Esophagus mucosa (tissue), 1 donor: Measurements from ENCODE around the gene GALNT14. TPM values are rescaled to one million over a fixed set of nuclear protein-coding genes. Genes with fewer than 3 reads are reported as not detected.

ENCODE experiments used
- ATAC-seq: fragments of 200-7000 bp; cut with Tn5 transposase; one replicate; pipeline ENCODE4 v1.9.1; 2020
- total RNA-seq: library from RNA; stranded (reverse); gene quantifications from one replicate; pipeline ENCODE4 v1.2.4, GENCODE V29; 2023
- donor health status: DM: yes; HTN: yes; CAD: no.

The GALNT14 gene
- total RNA-seq, 1 donor from 2014 or later, result 26.7 TPM

DNA sequence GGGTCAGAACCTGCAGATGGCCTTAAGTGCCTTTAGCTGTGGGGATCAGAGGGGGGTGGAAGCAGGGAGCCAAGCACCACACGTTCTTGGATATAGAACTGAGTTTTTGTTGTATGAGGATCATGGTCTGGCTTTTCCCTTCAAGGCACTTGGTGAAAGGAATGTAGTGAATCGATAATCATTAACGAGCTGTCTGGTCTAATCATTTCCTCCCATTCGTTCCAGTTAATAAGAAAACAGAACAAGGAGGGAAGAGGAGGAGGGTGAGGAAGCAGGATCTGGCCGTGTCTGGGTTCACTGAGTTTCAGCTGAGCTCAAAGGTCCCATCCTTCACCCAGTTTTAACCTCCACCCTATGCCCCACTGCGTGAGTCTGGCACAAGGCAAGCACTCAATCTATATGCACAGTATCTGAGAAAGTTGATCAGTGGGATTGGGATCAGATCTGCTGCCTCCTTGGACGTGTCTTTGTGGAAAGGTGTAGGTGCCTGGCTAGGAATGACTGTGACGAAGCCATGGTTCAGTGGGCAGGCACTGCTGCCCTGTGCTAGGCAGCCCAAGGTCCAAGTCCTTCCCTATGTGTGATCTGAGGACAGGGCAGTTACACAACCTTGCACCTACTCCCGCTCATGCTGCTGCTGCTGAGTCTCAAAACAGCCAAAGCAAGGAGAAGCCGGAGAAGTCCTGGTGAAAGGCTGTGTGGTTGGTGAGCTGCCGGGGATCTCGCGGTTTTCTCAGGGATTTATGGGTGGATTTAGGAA is 54.8 kb downstream of the GALNT14 start:
- ATAC-seq, result no peak

DNA sequence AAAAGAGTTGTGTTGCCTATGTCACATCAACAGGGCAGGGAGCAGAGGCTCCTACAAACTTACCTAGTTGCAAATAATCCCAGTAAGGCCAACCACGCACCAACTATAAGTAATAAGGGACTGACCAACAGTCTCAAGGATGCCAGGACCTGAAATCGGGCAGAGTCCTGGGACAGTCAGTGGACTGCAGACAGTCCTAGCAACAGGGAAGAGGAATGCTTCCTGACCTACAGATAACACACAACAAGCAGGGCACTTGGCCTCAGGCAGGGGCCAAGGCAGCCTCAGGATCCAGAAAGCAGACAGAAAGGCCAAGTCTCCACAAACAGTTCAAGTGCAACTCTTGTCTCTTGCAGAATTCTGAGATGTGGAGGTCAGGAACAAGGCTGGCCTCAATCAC is 56.2 kb downstream of the GALNT14 start:
- ATAC-seq, result no peak

DNA sequence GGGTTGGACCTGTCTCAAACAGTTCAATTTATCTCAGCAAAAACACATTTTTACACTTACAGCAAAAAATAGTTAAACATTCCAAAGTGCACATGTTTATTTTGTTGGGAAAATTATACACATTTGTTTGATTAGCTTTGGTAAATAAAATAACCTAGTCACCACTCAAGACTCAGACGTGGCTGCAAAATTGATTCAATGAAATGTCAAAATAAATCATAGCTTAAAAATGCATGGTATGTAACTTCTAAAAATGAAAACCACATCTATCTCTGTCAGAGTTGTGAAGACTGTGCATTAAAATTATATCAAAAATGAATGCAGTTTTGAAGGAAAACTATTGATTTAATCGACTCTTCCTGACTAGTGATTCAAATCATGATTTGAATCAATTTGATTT is 56.7 kb downstream of the GALNT14 start:
- no peak for ATAC-seq

DNA sequence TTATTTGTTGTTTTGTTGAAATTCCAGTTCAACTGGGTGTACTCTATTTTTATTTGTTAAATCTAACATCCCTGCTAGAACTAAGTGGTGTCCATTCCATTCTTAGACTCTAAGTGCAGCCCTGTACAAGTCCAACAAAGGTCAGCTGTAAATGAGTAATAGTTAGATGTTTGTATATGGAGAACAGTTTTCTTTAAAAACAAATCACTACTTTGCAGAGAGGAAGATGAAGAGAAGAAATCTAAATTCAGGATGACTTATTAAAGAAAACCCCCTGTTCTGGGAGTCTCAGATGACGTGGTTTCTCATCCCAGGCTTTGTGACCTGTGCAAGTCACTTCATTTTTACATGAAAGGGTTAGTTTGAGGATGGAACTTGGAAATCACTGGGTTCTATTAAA is 57.9 kb downstream of the GALNT14 start:
- no peak for ATAC-seq

DNA sequence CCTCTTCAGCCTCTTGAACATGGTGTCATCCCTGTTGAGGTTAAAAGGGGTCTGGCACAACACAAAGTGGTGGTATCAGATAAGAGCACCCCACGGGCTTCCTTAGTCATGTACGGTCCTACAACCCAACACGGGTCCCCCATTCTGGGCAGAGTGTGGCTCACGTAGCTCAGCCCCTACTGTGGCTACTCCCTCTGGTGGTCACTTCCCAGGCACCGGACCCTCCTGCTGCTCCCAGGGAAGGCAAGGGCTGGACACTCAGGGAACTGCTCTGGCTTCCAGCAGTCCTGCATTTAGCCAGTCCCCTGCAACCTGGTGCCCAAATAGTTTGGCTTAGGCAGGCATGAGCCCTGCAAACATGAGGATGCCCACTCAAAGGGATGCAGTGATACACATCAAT is 58.6 kb downstream of the GALNT14 start:
- ATAC-seq, result no peak

DNA sequence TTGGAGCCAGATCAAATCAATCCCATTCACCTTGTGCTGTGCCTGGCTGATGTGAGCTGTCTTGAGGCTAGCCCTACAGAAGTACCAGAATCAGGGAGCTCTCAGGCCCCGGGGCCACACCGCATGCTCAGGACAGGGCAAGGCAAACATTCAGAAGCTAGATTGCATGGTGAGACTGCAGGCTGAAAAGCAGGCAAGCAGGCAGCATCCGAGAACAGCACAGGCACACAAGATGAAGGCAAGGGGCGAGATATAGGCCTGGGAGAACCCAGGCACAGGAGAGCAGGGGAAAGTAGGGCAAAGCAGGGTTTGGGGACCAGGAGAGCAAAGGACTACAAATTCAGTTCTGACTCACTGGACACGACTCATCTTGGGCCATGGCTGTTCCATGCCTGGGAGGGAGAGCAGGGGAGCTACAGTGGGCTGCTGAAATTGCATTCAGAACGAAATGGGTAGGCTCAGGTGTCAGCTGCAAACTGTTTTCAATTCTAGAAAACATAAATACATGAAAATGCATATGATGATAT is 59.6 kb downstream of the GALNT14 start:
- ATAC-seq, result peak; percentile 25

DNA sequence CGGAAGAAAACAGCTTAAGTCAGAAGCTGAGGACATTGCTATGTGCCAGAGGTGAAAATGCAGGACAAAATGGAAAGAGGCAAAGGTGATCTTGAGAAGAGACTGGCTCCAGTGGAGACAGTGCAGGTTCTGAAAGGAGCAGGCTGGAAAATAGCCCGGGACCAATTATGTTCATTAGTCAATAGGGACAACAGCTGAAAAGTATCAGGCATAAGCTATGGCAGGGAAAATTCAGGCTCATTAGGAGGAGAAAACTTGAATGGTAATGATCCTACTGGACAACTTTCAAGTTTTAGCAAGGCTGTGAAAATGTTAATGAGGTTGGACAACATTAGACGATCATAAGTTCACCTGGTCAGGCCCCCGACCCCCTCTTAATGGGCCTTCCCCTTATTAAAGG is 60.2 kb downstream of the GALNT14 start:
- ATAC-seq, result no peak

DNA sequence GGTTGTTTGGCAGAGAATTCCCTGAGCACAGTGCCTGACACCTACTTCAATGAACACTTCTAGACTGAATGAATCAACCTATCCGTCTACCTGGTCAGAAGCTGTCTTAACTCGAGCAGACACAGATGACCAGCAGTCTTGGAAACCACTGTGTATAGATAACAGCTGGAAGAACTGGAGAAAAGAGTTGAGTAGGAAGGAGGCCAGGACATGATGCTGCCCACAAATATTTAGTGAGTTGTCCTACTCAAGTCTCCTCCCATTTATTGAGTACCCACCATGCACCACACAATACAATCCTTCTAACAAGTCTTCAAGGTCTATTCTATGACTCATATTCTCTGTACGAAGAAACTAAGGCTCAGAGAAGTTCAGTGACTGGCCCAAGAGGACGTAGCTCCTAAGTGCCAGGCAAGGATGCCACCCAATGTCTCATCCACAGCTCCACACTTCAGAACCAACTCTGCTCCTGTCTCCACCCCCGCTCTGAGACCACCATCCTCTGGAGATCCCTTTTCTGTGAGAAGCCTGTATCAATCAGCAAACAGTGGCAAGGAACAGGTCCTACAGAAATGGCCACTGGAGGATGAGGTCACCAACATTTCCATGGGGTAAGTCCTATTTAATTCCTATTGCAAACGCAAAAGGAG is 62.2 kb downstream of the GALNT14 start:
- no peak for ATAC-seq

DNA sequence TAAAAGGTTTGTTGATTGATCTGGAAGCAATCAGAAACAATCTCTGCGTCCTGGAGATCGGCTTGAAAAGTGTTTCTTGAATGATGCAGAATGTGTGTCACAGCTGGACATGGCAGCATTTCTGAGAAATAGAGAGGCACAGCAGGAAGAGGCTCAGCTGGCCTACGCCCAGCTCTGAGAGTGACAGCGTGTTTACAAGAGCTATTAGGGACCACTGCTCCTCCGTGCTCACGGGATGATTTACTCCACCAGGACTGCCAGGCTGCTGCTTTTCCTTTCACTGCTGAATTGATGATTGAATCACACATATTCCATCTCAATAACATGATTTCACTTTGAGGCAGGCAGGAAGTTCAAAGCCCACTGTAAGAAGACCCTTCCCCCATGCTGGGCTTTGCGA is 62.8 kb downstream of the GALNT14 start:
- ATAC-seq, result no peak

DNA sequence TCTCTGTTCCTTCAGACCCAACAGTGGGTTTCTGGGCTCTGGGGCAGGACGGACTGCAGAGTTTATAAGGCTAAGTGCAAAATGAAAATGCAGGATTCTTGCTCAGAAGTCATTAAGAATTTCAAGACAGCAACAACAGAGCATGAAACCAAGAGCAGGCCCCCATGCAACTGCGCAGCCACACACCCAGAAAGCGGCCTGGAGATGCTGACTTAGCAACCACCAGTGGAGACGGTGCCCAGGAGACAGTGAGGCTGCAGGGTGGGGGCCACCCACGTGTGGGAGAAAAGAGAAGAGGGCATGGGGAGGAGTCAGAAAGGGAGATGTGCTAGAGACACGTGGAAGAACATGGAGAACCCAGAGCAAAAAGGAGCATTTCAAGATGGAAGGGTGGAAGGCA is 66.5 kb downstream of the GALNT14 start:
- no peak for ATAC-seq

DNA sequence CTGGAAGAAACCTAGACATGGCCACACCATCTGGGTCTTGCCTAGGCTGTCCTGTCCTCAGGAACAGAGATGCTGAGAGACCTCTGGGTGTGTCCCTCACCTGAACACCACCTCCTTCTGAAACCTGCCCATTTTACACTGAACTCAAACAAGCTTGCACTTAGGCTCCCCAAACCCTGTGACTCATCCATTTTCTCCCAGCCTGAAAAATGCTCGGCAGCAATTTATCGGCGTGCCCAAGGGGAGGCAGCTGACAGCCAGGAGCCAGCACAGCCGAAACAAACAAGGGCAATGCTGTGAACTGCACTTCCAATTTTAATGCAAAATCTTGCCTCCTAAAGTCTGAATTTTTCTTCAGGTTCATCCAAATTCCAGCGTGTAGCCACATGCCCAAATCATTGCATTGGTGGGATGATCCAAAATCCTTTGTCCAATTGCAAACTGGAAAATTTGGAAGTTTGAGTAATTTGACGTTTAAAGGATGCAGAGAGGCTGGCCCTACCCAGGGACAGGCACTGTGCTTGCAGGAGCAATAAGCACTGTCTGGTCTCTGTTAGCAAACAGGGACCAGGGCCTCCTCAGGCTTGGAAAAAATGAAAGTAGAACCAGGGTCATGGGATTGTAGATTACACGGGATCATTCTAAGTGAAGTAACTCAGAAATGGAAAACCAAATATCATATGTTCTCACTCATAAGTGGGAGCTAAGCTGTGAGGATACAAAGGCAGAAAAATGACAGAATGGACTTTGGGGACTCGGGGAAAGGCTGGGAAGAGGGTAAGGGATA is 67.7 kb downstream of the GALNT14 start:
- peak; percentile 70 for ATAC-seq

DNA sequence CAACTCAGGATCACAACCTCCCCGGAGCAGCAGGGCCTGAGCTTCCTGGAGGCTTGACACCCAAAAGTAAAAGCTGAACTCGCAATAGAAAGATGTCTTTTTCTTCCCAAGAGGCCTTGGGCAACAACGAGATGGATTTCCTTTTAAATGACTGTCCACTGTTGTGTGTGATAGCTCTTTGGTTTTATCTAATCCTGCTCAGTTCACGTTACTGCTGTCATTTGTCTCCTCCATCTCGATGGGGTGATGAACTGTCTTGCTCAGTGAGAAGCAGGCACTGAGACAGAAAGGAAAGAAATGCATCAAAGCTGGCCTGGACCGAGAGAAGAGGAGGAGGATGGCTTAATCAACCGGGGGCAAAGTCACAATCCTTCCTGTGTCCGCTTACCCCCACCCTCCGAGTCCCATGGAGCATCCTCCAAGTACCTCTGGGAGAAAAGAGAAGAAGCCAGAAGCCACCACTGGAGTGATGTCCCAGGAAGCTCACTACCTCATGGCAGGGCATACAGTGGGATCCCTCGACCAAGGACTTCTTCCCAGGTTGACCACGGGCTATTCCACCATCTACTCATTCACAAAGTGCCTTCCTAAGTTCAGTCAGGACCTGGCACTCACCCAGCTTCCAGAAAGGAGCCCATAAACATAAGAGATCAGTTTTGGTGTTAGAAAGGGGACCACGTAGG is 68.5 kb downstream of the GALNT14 start:
- ATAC-seq, result no peak

DNA sequence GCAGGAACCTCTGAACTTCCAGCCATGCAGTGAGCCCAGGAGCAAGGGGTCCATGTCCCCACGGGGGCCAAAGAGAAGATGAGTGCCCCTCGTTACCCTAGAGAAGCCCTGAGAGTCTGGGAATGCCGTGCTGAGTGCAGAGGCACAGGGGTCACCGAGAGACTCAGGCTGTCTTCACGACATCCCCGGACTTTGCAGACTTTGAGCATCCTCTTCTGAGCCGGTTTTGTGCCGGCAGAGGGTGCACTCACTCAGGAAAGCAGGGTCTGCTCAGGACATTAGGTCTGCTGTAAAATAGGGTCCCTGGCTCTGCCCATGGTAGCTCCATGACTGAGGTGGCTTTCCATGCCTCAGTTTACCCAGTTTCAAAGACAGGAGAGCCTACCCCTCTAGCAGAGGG is 71.0 kb downstream of the GALNT14 start:
- ATAC-seq, result no peak

DNA sequence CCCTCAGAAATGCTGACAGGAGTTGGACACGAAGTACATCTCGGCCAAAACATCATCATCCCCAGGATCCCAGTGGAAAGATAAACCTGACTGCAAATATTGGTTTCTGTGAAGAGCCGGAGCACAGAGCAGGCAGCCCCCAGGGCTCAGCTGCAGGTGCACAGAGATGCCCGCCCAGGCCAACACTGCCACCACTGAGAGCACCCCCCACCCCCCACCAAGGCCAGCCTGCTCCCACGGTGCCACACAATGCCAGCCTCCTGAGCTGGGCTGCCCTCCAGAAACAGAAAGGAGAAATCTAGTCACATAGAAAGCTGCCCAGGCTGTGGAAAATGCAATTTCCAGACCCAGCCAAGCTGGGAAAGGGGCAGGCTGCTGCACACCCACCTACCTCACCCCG is 71.7 kb downstream of the GALNT14 start:
- no peak for ATAC-seq

DNA sequence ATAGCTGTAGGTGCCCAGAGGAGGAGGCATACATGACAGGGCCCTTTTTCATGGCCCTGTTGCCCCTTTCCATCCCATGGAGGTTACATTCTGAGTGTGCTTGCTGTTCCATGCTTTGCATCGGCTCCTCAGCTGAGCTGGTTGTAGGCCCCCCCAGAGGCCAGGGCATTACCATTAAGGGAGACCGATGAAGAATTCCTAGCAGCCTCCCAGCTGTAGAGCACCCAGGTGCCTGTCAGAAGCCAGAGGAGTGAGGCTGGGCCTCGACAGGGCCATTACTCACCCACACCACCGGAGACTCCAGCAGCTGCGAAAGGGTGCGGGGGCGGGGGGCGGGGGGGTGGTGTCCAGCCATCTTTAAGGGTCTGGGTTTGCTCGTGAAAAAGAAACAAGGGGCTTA is 72.2 kb downstream of the GALNT14 start:
- ATAC-seq, result peak; percentile 6

DNA sequence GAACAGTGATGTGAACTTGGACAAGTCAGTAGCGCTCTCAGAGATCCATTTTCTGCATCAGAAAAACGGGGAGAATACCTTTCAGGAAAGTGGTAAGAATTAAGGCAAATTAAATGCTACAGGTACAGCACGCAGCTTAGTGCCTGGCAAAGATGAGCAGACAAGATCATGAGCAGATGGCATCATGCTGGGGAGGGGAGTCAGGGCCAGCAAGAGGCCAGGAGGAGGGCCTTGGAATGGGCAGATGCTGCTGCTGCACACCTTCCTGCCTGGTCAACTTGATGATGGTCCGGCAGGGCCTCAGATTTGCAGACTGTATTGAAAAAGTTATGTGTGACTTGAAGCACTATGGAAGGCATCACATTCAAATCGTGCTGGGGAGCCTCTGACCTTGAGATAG is 72.9 kb downstream of the GALNT14 start:
- ATAC-seq, result no peak

DNA sequence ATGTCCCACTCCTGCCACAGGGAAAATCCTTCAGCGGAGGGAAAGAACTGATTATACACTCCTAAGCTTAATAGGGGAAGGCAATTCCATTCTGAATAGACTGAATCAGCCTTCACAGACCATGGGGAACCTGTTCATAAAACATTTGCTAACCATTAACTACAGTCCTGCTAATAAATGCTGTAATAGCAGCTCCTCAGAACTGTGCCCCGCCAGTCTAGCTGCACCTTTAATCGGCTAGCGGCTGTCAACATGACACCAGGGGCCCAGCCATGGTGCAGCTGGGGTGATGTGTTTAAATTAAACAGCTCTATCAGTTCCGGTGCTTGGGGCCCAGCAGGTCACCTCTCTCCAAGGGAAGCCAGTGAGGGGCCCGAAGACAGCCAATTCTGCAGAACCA is 77.8 kb downstream of the GALNT14 start:
- no peak for ATAC-seq

DNA sequence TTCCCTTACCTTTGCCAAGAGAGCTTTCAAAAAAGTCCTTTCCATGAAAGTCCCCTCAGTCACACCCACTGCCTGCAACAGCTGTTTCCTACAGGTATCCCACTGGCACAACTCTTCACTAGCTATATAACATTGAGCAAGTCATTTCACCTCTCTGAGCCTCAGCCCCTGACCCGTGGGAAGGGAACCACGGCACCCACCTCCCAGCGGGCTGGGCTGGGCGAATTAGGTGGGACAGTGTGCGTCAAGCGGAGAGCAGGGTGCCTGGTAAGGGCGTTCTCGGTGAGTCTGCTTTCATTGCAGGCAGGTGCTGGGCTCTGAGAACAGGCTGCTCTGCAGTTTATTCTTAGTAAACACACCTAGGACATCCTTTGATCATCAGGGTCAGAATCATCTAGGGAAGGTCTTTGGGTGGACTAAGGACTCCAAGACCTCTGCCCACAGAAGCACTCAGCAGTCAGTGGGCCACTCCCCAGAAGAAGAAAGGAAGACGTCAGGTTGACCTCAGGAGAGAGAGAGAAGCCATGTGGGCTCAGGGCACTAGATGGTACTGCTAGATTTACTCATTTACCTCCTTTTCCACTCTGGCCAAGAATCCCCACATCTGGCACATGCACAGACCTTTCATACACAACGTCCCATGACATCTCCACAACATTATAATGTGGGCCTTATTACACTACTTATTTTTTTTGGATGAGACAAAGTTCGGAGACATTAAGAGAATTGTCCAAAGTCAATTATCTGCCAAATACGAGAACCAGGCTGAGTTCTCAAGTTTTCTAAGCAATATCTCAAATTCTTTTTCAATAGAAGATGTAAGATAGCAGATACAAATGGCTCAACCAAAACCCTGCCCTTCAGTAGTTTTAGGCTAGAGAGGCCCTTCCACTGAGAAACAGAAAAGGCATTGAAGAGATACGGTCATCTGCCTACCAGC is 79.9 kb downstream of the GALNT14 start:
- ATAC-seq, result no peak

DNA sequence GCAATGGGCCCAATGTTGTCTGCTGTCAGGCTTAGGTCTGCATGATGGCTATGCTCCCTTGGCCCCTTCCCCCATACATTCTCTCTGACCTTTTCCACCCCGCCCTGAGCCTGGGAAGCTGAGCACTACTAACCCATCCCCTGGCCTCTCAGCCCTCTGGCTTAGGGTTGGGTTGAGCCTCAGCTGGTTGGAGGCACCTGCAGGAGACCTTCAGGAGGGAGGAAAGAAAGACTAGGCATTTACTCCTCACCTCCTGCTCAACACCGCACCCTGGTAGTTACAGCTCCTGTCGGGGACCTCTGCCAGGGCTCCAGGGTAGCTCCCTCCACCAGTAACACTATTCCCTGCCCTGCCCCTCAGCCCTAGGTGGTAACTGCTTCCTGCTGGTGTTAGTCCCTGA is 80.5 kb downstream of the GALNT14 start:
- no peak for ATAC-seq

DNA sequence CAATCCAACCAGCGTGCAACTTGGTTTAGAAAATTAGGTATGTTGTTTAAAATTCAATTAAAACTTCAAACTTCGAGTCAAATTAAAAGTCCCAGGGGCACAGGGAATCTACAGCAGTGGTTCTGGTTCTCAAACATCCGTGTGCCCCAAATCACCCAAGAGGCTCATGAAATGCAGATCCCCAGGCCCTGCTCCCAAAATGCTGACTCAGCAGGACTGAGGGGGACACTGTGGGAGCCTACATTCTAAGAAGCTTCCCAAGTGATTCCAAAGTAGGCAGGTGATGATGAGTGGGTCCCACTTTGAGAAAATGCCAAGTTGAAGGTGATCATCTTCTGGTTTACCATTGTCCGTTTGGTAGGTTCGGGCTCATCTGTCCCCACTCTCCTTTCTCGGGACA is 82.3 kb downstream of the GALNT14 start:
- ATAC-seq, result no peak

DNA sequence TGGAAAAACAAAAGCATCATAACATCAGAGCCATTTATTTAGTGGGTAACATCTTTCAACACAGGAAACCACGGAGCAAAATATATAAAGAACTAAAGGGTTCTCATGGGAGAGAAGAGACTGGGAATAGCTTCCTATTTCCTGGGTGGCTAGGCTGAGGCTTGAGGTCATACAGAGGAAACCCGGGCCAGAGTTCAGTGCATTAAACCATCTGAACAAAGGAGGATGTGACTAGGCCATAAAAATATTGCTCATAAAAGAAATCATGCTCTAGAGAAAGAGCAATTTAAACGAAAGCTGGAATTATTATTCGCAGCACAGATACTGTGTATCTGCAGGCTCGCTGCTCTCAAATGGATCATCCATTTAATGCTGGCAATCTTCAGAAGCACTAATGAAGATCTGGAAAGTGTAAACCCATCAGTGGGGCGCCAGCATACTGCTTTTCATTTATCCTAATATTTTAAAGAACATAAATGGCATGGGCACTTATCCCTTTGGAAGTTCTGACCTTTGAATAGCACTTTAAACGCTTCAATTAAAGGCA is 83.3 kb downstream of the GALNT14 start:
- no peak for ATAC-seq
